H54 (cell line): ENCODE results near the gene IGFBP5.
A peak's percentile ranks its signal among the peaks of the same experiment; 100 is the strongest.

Source experiments
- DNase-seq: peaks from one replicate; pipeline ENCODE4 v3.0.0; 2011; ENCODE audit warnings: low spot score, mixed read lengths; ENCODE audit not compliant: insufficient read length
- FAIRE-seq: peaks from 3 replicates; lab custom pipeline; 2011; peaks lifted over from hg19 to GRCh38; lab: Jason Lieb, UNC
- POLR2A ChIP-seq: IDR thresholded peaks from 2 replicates; pipeline ENCODE4 v1.6.1; 2011; ENCODE audit warnings: low read depth, mild to moderate bottlenecking, low read length

The IGFBP5 gene

GRCh38 chr2:216727346-216728122 is 32.2 kb upstream of the IGFBP5 start:
- no peak for TF ChIP-seq POLR2A
- FAIRE-seq (no peak), DNase-seq (no peak)

DNA sequence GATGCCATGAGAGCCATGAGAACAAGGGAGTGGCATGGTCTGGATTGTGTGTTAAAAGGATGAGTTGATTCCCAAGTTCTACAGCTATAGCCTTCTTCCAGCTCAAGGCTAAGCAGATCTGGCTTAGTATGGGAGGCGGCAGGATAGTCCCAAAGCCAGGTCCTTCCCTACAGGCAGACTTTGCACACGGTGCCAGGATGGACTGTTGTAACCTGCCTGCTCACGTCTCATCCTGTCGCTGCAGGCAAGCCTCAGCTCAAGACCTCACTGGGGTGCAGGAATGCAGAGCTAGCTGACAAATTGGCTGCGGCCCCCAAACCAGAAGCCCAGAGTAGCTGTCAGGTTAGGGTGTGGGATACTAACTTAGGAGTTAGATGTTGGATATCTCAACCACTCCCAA is 28.8 kb upstream of the IGFBP5 start:
- DNase-seq (no peak), FAIRE-seq (no peak)
- no peak for TF ChIP-seq POLR2A

- DNase-seq (no peak), FAIRE-seq (no peak)
- no peak for TF ChIP-seq POLR2A
Observed at GRCh38 chr2:216721141-216721540, 25.8 kb upstream of the IGFBP5 start.

GRCh38 chr2:216720722-216721121 is 25.4 kb upstream of the IGFBP5 start:
- no peak for FAIRE-seq

GRCh38 chr2:216717907-216718615 is 22.7 kb upstream of the IGFBP5 start:
- no peak for TF ChIP-seq POLR2A
- FAIRE-seq (no peak), DNase-seq (no peak)

More at GRCh38 chr2:216720722-216721121, 25.4 kb upstream of the IGFBP5 start:
- no peak for TF ChIP-seq POLR2A
- DNase-seq = no peak

DNA sequence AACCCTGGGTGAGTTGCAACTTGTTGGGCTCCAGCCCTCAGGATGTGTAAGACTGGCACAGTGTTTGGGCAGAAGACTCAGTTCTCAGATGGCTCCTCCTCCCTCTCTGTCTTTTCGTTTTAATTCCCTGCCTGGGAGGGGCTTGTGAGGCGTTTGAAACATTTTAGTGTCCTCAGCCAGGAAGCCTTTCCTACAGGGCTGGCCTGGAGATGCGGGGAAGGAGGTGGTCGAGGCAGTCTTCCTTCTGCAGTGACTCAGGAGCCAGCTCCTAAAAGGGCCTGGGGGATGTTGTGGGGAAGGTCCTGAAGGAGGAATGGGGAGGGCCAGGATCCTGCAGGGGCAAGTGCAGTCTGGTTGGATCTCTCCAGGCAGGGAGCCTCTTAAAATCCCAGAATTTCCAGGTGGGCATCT is 22.1 kb upstream of the IGFBP5 start:
- no peak for DNase-seq
- FAIRE-seq = no peak
- no peak for TF ChIP-seq POLR2A

- FAIRE-seq (no peak), DNase-seq (no peak)
- TF ChIP-seq POLR2A = no peak
Observed at GRCh38 chr2:216716109-216716508, 20.8 kb upstream of the IGFBP5 start.

- TF ChIP-seq POLR2A = no peak
- FAIRE-seq (no peak), DNase-seq (no peak)
Observed at GRCh38 chr2:216715402-216715974, 20.1 kb upstream of the IGFBP5 start.

- no peak for FAIRE-seq
- peak; percentile 28 for DNase-seq
- TF ChIP-seq POLR2A = no peak
Observed at GRCh38 chr2:216714376-216714775, 19.0 kb upstream of the IGFBP5 start.

DNA sequence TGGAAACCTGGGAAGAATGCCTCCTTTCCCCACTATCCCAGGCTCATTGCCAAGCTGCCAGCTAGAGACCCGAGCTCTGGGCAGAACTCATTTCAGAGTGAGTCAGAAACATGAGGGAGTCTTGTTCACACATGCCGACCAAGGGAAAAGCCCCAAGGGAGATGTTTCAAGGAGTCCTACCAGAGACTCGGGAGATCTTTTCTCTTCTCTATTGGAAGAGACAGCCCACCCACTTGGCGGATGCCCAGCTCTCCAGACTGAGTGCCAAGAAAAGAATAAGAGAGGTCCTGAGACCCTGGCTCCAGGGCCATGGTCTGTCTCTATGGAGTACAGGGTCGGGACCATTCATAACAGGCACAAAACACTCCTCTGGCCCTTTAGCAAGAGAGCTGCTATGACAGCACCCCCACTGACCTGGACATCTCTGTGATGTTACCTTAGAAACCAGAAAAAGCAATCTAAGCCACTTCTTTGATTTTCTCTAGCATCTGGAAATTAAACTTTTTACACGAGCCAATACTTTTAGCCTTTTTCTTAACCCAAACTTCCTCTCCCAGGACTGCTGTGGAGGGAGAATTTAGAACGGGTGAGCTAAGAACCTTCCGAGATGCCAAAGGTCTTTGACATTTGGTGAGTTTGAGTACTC is 18.5 kb upstream of the IGFBP5 start:
- no peak for TF ChIP-seq POLR2A
- no peak for FAIRE-seq
- peak; percentile 51 for DNase-seq

DNA sequence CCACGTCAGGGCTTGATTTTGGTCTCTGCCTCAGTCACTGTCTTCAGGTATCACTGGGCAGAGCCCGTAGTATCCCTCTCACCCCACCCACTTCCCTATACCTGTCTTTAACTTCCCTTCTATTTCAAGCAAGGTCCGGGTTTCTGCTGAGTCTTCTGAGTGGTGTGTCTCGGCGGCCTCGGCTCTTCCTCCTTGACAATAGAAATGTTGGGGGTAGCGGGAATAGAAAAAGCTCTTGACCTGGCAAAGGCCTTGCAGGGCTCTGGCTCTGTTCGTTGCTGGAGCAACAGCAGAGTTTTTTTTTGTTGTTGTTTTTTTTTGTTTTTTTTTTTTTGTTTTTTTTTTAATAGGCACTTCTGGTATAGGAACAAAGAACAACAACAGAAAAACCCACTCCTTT is 16.0 kb upstream of the IGFBP5 start:
- no peak for TF ChIP-seq POLR2A
- DNase-seq = no peak
- no peak for FAIRE-seq

- FAIRE-seq = no peak
- DNase-seq = no peak
- no peak for TF ChIP-seq POLR2A
Observed at GRCh38 chr2:216710551-216711301, 15.4 kb upstream of the IGFBP5 start.

DNA sequence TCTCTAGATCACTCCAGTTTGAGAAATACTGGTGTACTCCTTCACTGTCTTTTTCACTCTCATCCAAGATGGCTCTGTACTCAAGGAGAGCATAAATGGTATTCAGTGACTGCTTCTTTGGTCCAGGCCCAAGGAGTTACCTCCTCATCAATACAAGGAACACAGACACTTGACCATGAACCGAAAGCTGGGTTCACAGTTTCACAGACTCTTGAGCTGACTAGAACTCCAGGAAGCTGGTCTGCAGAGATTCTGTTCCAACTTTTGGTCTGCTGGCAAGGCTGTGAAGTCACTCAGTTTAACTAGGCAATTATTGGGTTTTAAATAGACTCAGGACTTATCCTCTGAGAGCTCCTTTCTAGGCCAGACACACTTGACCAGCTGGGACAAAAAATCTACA is 7.4 kb upstream of the IGFBP5 start:
- TF ChIP-seq POLR2A = no peak
- FAIRE-seq = no peak
- no peak for DNase-seq

DNA sequence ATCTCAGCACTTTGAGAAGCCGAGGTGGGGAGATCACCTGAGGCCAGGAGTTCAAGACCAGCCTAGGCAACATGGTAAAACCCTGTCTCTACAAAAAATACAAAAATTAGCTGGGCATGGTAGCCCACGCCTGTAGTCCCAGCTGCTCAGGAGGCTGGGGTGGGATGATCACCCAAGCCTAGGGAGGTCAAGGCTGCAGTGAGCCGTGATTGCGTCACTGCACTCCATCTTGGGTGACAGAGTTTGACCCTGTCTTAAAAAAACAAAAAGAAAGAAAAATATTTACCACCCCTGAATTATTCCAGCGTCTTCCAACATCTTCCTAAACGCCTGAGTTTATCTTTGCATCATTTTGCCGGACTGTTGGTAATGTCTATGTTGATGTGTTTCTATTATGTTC is 6.2 kb upstream of the IGFBP5 start:
- DNase-seq = no peak
- TF ChIP-seq POLR2A = no peak
- no peak for FAIRE-seq
